ENCODE data around the gene POLA1.

Gene POLA1

GRCh38 chrX:24662352-24662751, 31.4 kb upstream of the POLA1 start:
- Histone ChIP-seq H3K4me3 (no peak overlapping the region), H3K9me3 (no peaks in the 10 kb centered on the region), H3K4me1 (peaks cover 28% of the 10 kb centered on the region), H3K27me3 (ENCODE audit: low read depth) (no peaks in the 10 kb centered on the region), H3K36me3 (replicated peaks) (no peaks in the 10 kb centered on the region)
- in situ Hi-C loops (cut with MboI; ENCODE audit: low sequenced_read_pairs): no loop called here
- no peak for DNase-seq (ENCODE audit: low spot score in 2 of 2)

- no peak for DNase-seq (ENCODE audit: low spot score in 2 of 2)
- Histone ChIP-seq H3K4me1 (peaks cover 17% of the 10 kb centered on the region), H3K27me3 (ENCODE audit: low read depth) (no peaks in the 10 kb centered on the region; the same call in 1 of the 2 replicates), H3K36me3 (replicated peaks) (no peaks in the 10 kb centered on the region), H3K4me3 (no peak overlapping the region), H3K9me3 (no peaks in the 10 kb centered on the region)
- in situ Hi-C loops (cut with MboI; ENCODE audit: low sequenced_read_pairs): no loop called here
Measured at GRCh38 chrX:24668111-24668510, 25.6 kb upstream of the POLA1 start.

GRCh38 chrX:24672701-24673190, 21.0 kb upstream of the POLA1 start:
- peak; percentile 65 to 69 for DNase-seq (ENCODE audit: low spot score in 2 of 2)
- no peaks in the 10 kb centered on the region; the same call in 1 of the 2 replicates for H3K27me3 ChIP-seq (ENCODE audit: low read depth)
- no peak overlapping the region for H3K4me3 ChIP-seq
- H3K9me3 ChIP-seq: no peaks in the 10 kb centered on the region
- H3K4me1 ChIP-seq: peaks cover 21% of the 10 kb centered on the region
- in situ Hi-C loops (cut with MboI; ENCODE audit: low sequenced_read_pairs): no loop called here
- H3K36me3 ChIP-seq (replicated peaks): no peaks in the 10 kb centered on the region

- Histone ChIP-seq H3K27me3 (ENCODE audit: low read depth) (no peaks in the 10 kb centered on the region), H3K4me3 (no peak overlapping the region), H3K36me3 (replicated peaks) (no peaks in the 10 kb centered on the region), H3K9me3 (no peaks in the 10 kb centered on the region), H3K4me1 (peaks cover 20% of the 10 kb centered on the region)
- no peak for DNase-seq (ENCODE audit: low spot score in 2 of 2)
- in situ Hi-C loops (cut with MboI; ENCODE audit: low sequenced_read_pairs): no loop called here
Measured at GRCh38 chrX:24673424-24673823, 20.3 kb upstream of the POLA1 start.

- no peaks in the 10 kb centered on the region for H3K9me3 ChIP-seq
- no peak overlapping the region for H3K4me3 ChIP-seq
- H3K36me3 ChIP-seq (replicated peaks): no peaks in the 10 kb centered on the region
- in situ Hi-C loops (cut with MboI; ENCODE audit: low sequenced_read_pairs): no loop called here
- H3K4me1 ChIP-seq: peaks cover 17% of the 10 kb centered on the region
- H3K27me3 ChIP-seq (ENCODE audit: low read depth): no peaks in the 10 kb centered on the region
- DNase-seq (ENCODE audit: low spot score in 2 of 2): peak; percentile 39 to 53
Measured at GRCh38 chrX:24676403-24677024, 17.2 kb upstream of the POLA1 start.

GRCh38 chrX:24682739-24683432, 10.8 kb upstream of the POLA1 start:
- H3K9me3 ChIP-seq: no peaks in the 10 kb centered on the region
- no peaks in the 10 kb centered on the region for H3K27me3 ChIP-seq (ENCODE audit: low read depth)
- no peak overlapping the region for H3K4me3 ChIP-seq
- in situ Hi-C loops (cut with MboI; ENCODE audit: low sequenced_read_pairs): no loop called here
- DNase-seq (ENCODE audit: low spot score in 2 of 2): no peak
- H3K36me3 ChIP-seq (replicated peaks): no peaks in the 10 kb centered on the region
- H3K4me1 ChIP-seq: peaks cover 7% of the 10 kb centered on the region

GRCh38 chrX:24684048-24684447, 9.7 kb upstream of the POLA1 start:
- in situ Hi-C loops (cut with MboI; ENCODE audit: low sequenced_read_pairs): no loop called here

GRCh38 chrX:24692305-24692704, 1.4 kb upstream of the POLA1 start:
- Histone ChIP-seq H3K9me3 (no peaks in the 10 kb centered on the region), H3K4me3 (no peak overlapping the region), H3K4me1 (peaks cover 31% of the 10 kb centered on the region), H3K36me3 (replicated peaks) (peaks cover 10% of the 10 kb centered on the region), H3K27me3 (ENCODE audit: low read depth) (no peaks in the 10 kb centered on the region)
- no peak for DNase-seq (ENCODE audit: low spot score in 2 of 2)
- in situ Hi-C loops (cut with MboI; ENCODE audit: low sequenced_read_pairs): no loop called here

More at GRCh38 chrX:24684048-24684447, 9.7 kb upstream of the POLA1 start:
- Histone ChIP-seq H3K36me3 (replicated peaks) (no peaks in the 10 kb centered on the region), H3K27me3 (ENCODE audit: low read depth) (no peaks in the 10 kb centered on the region), H3K4me1 (peaks cover 7% of the 10 kb centered on the region), H3K9me3 (no peaks in the 10 kb centered on the region), H3K4me3 (no peak overlapping the region)
- no peak for DNase-seq (ENCODE audit: low spot score in 2 of 2)

- no peak for DNase-seq (ENCODE audit: low spot score in 2 of 2)
- in situ Hi-C loops (cut with MboI; ENCODE audit: low sequenced_read_pairs): no loop called here
- H3K4me1 ChIP-seq: peaks cover 34% of the 10 kb centered on the region
- H3K9me3 ChIP-seq: no peaks in the 10 kb centered on the region
- peak overlapping the region; percentile 93 for H3K4me3 ChIP-seq
- peaks cover 22% of the 10 kb centered on the region for H3K36me3 ChIP-seq (replicated peaks)
- no peaks in the 10 kb centered on the region for H3K27me3 ChIP-seq (ENCODE audit: low read depth)
Measured at GRCh38 chrX:24694825-24695224, 1.1 kb downstream of the POLA1 start.

- H3K36me3 ChIP-seq (replicated peaks): peaks cover 36% of the 10 kb centered on the region
- in situ Hi-C loops (cut with MboI; ENCODE audit: low sequenced_read_pairs): no loop called here
- H3K4me1 ChIP-seq: peaks cover 34% of the 10 kb centered on the region
- no peak for DNase-seq (ENCODE audit: low spot score in 2 of 2)
- H3K4me3 ChIP-seq: no peak overlapping the region
- H3K9me3 ChIP-seq: no peaks in the 10 kb centered on the region
- H3K27me3 ChIP-seq (ENCODE audit: low read depth): no peaks in the 10 kb centered on the region
Measured at GRCh38 chrX:24696294-24696693, 2.6 kb downstream of the POLA1 start.

- in situ Hi-C loops (cut with MboI; ENCODE audit: low sequenced_read_pairs): no loop called here
- Histone ChIP-seq H3K4me3 (no peak overlapping the region), H3K36me3 (replicated peaks) (peaks cover 82% of the 10 kb centered on the region), H3K27me3 (ENCODE audit: low read depth) (no peaks in the 10 kb centered on the region), H3K9me3 (no peaks in the 10 kb centered on the region), H3K4me1 (peaks cover under 1% of the 10 kb centered on the region)
- no peak for DNase-seq (ENCODE audit: low spot score in 2 of 2)
Measured at GRCh38 chrX:24702362-24703184, 8.9 kb downstream of the POLA1 start.

- peaks cover 88% of the 10 kb centered on the region for H3K36me3 ChIP-seq (replicated peaks)
- DNase-seq (ENCODE audit: low spot score in 2 of 2): no peak
- in situ Hi-C loops (cut with MboI; ENCODE audit: low sequenced_read_pairs): no loop called here
Measured at GRCh38 chrX:24703185-24703494, 9.4 kb downstream of the POLA1 start.

GRCh38 chrX:24718771-24719170, 25.1 kb downstream of the POLA1 start:
- H3K27me3 ChIP-seq (ENCODE audit: low read depth): no peaks in the 10 kb centered on the region

More at GRCh38 chrX:24703185-24703494, 9.4 kb downstream of the POLA1 start:
- H3K27me3 ChIP-seq (ENCODE audit: low read depth): no peaks in the 10 kb centered on the region
- no peaks in the 10 kb centered on the region; the same call in 1 of the 2 replicates for H3K4me1 ChIP-seq
- H3K9me3 ChIP-seq: no peaks in the 10 kb centered on the region
- H3K4me3 ChIP-seq: no peak overlapping the region

GRCh38 chrX:24720036-24720435, 26.3 kb downstream of the POLA1 start:
- no peaks in the 10 kb centered on the region for H3K9me3 ChIP-seq
- H3K27me3 ChIP-seq (ENCODE audit: low read depth): no peaks in the 10 kb centered on the region
- peaks cover 73% of the 10 kb centered on the region for H3K4me1 ChIP-seq
- peaks cover 76% of the 10 kb centered on the region for H3K36me3 ChIP-seq (replicated peaks)
- in situ Hi-C loops (cut with MboI; ENCODE audit: low sequenced_read_pairs): no loop called here
- H3K4me3 ChIP-seq: no peak overlapping the region
- no peak for DNase-seq (ENCODE audit: low spot score in 2 of 2)

More at GRCh38 chrX:24718771-24719170, 25.1 kb downstream of the POLA1 start:
- H3K9me3 ChIP-seq: no peaks in the 10 kb centered on the region
- H3K36me3 ChIP-seq (replicated peaks): peaks cover 77% of the 10 kb centered on the region
- H3K4me3 ChIP-seq: no peak overlapping the region
- peaks cover 70% of the 10 kb centered on the region for H3K4me1 ChIP-seq
- DNase-seq (ENCODE audit: low spot score in 2 of 2): peak; percentile 88 to 95
- in situ Hi-C loops (cut with MboI; ENCODE audit: low sequenced_read_pairs): no loop called here

Measured in HAP-1 (cell line).